ENCODE measurements around the gene LRRC40.
"Not testable (repeated sequence)": the region's sequence is repeated elsewhere in the genome, so short reads cannot be mapped to it uniquely, and the experiment has no call there.

The LRRC40 gene

DNA sequence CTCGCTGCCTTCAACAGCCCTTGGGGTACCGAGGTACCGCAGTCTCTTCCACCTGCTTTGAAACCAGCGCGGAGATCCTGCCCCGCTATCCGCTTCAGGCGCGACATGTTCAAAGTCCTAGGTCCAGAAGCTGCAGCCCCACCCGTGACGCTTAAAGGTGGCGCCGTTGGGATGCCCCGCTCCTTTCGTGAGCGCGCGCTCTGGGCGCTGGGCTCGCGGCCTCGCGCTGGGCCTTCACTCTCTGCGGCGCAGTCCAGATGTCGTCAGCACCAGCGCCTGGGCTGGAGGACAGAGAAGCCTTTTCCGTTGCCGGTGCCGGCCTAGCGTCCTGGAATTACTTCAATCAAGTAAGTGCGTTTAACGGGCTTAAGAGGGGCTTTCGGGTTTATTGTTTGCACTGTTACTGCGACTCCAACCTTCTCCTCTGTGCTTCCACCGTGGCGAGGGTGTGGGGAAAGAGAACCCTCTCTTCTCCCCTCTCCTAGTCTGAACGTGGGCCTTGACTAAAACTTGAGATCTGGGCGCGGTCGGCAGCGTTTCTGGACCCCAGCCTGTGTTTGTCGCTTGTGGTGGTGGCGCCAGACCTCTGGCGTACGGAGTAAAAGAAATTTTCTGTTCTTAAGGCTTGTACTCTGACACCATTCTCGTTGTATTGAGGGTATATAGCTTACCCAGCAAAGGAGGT lies at the start of gene LRRC40:
Gene LRRC40 (minus strand): TSS at position 146 of the 685 bp plus-strand sequence. CDS start 39 bp downstream, at position 107.
- peak; percentile 91 to 98 for DNase-seq

DNA sequence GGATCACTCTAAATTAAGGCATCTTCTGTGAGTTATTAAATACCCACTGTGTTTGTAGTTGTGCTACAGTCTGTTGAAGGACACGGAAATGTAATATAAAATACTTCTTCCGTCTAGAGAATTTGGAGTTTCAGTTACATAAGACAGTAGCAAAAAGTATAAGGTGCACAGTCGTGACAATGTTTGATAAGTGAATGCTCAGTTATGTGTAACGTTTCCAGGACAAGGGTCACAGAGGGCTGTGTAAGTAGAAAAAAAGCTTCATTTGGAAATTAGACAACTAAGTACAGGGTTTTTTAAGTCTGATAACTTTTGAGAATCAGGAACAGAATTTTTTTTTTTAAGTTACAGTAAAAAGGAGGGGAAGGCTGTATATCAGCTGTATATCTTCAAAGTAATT lies 43.4 kb upstream of the LRRC40 start:
- DNase-seq = no peak

DNA sequence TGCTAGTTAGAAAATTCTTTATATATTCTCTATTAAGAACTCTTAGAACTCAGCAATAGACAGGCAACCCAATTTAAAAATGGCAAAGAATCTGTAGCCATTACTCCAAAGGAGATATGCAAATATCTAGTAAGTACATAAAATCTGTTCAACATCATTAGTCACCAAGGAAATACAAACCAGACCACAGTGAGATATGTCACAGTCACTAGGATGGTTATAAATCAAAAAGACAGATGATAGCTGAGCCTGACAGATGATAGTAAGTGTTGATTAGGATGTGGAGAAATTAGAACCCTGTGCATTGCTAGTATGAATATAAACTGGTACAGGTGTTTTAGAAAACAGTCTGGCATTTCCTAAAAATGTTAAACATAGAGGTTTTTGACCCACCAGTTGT lies 42.4 kb upstream of the LRRC40 start:
- DNase-seq = no peak

DNA sequence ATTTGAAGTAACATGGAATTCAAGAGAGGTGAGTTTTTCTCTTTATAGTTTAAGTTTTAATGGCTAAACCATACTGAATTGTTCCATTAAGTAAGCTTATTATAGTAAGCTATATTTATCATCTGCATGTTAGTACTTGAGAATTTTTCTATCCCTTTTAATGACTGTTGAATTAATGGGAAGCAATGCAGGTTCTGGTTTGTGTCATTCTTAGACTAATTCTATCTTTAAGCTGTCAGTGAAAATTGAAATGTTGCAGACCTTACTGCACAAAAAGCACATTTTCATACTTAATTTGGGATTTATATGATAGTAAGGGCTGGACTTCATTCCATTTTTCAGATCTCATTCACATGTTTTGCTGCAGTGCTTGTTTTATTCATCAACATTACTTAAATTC lies 41.7 kb upstream of the LRRC40 start:
- no peak for DNase-seq

DNA sequence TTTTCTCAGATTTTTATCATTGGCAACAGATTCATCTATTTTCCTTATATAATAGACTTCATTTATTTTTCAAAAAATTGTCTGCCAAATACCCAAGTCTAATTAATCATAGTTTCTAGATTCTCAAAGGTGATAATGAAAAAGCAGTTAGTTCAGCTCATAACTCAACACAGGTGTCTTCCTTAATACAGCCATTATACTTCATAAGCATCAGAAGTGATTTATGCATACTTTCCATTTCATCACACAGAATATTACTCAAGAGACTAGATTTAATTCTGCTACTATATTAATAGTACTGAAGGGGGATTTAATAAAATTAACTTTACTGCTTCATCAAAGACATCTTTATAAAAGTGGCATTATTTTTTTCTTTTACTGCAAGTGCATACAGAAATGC lies 34.6 kb upstream of the LRRC40 start:
- no peak for DNase-seq

DNA sequence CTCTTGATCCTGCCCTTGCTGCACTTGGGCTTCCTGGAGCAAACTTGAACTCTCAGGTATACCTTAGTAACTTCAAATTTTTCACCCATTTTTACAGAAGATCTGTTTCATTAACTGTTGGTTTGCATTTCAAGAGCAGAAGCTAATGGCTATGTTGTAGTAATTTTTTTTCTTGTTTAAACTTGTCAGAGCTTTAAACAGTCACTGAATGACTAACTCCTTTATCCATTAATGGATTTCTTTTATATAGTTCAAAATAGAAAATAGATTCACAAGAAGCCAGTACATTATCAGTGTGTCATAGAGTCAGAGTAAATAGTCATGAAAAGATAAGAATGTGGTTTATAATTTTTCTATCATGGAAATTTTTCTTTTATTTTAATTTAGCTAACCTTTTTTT lies 29.4 kb upstream of the LRRC40 start:
- DNase-seq = no peak

DNA sequence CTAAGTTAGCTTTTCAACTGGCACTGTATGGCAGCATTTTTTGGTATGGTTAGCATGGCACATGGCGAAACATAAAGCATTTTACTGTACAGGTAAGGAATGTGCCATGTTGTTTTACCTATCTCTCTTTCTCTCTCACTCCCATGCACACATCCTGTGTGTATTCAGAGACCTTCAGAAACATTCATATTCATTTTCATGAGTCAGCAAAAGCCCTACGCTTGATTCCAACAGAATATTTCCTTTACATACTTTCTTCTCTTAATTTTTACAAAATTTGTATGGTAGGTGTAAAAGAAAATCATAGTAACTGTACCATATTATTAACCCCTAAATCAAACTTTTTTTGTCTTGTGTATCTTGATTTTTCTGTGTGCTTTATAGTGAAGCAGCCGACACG lies 26.1 kb upstream of the LRRC40 start:
- no peak for DNase-seq

DNA sequence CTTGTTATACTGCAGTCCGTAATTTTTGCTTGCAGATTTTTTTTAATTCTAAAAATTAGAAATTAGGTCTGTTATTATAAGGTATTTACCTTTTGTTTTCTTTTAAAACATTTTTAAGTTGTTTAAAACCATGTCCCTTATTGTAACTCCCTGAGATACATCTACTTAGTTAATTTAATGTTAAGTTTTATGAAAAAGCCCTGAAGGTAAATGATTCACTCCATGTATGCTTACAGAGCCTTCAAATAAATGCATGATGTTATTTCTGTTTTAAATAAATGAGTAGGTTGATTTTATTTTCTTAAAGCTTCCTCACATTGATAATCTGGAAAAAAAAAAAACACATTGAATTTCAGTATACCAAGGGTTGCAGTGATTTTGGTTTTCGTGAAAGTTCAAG lies 23.3 kb upstream of the LRRC40 start:
- DNase-seq = no peak

DNA sequence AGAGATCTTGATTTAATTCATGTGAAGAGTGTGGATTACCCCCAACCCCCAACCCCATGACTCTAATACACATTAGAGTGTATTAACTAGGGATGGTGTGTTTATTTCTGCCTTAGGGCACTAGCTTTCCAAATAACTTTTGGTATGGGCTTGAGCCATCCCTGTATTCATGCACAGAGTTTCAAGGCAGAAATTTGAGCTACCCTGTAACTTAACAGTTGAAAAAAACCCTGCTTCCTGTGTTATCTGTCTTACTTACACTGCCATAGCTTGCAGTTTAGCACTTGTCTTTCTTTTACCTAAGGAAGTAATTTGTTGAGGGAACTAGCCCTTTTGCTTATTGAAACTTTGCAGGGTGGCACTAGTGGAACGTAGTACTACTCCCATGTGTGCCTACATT lies 22.1 kb upstream of the LRRC40 start:
- no peak for DNase-seq

DNA sequence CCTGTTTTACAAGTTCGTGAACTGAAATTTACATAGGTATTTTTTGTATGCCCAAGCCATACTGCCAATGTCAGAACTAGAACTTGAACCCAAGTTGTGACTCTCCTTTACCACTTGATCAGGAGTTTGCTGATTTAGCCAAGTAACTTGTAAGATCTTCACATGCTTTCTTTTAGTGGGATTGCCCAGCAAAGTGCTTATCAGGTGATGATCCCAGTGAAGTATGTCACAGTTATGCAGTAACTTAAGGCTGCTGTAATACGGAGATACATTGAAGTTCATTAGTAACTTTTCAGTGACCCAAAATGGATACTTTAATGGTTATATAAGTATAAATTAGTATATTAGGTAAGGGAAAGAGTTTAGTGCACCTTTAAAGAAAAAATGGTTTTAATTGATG lies 19.6 kb upstream of the LRRC40 start:
- no peak for DNase-seq

DNA sequence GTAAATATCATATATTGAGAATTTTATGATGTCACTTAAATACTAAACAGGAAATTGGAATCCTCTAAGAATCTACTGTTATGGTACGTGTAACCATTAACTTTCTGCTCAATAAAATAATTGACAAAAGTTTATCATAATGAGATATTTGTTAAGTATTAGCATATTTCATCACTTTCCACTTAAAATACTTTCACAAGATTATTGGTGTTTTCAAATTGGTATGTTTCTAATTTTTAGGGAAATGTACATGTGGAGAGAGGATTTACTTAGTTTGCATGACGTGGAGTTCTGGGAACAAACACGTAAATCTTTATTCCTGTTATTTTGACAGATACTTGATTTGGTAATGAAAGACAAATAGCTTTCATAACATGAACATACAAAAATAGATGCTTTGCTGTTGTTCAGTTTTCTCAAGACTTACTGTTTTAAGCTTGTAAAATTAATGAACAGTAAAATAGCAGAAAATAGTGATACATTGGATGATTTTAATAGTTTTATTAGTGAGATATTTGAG lies 17.4 kb upstream of the LRRC40 start:
- DNase-seq = no peak

DNA sequence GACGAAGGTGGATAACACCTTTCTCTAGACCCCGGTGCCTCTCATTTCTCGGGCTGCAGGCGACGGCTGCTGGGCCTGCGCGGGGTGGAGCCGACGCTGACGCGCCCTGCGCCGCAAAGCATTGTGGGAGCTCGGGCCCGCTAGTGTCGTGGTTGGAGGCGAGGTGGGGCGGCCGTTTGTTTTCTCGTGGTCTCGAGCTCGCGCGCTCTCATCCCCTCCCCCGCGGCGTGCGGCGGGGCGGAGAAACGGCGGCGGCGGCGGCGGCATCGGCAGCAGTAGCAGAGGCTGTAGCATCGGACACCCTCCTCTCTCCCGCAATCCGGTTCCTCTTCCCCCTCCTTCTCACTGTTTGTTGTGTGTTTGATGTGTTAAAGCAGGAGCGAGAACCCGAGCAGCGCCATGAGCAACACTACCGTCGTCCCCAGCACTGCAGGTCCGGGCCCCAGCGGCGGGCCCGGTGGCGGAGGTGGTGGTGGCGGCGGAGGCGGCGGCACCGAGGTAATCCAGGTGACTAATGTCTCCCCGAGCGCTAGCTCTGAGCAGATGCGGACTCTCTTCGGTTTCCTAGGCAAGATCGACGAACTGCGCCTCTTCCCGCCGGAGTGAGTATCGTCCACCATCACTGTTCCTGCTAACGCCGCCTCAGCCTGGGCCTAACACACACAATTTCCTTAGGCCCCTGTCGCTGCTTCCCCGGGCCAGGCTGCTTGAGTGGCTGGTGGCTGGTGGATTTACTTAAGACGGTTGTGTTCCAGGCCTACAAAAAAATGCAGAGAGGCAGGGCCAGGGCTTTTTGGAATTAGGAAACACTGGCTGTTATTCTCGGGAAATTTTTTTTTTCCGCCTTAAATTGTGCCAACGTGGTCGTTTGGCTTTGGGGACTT lies 16.1 kb upstream of the LRRC40 start, which contains the start of gene SRSF11:
Gene SRSF11 (plus strand): TSS at position 143 of the 884 bp plus-strand sequence. CDS start 257 bp downstream, at position 400.
- peak; percentile 95 to 98 for DNase-seq

DNA sequence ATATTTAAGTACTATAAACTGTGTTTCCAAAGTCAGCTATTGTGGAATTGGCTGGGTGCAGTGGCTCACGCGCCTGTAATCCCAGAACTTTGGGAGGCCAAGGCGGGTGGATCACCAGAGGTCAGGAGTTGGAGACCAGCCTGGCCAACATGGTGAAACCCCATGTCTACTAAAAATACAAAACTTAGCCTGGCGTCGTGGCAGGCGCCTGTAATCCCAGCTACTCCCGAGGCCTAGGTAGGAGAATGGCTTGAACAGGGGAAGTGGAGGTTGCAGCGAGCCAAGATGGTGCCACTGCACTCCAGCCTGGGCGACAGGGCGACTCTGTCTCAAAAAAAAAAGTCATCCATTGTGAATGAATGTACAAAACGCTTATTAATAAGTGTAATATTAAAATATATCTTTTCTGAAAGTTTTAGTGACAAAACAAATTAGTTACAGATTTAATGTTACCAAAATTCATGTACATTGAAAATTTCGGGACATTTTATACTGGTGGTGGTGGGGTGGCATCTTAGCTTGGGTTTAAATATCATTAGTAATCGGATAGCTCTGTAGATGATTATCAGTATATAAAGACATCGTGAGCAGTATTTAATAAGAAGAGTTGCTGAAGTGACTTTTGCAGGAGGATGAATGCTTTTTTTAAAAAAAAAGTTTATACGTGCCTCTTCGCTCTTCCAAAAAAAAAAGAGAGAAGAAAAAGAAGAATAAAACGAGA lies 15.3 kb upstream of the LRRC40 start:
- DNase-seq = no peak

DNA sequence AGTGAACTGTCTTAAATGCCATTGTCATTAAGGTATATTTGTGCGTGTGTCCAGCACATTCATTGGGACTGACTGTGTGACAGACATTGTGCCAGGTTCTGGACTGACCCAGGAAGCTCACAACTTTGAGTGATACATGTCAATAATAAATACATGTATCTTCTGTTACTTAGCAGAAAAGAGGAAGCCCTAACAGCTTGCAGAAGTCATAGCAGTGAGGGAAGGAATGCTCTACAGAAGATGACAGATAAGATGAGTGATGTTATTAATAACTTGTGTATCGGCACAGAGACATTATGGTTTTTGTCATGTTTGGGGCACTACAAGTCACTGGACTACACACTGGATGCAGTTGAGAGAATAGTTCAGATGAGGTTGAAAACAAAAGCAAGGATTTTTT lies 14.6 kb upstream of the LRRC40 start:
- DNase-seq = no peak

DNA sequence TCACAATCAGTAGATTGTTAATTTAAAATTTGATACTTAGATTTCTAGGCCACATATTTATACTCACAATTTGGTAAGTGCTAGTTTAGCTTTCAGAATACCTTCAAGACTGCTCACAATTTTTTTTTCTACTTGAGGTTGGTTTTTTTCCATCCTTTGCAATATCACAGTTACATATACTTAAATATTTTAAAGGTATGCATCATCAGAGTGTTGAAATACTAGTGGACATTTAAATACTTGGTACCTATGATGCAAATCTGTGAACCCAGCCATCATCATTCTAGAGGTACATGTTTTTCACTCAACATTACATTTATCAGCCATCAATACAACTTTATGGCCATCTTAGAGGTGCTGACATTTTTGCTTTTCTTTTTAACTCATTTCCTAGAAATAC lies 6.2 kb upstream of the LRRC40 start:
- DNase-seq = no peak

DNA sequence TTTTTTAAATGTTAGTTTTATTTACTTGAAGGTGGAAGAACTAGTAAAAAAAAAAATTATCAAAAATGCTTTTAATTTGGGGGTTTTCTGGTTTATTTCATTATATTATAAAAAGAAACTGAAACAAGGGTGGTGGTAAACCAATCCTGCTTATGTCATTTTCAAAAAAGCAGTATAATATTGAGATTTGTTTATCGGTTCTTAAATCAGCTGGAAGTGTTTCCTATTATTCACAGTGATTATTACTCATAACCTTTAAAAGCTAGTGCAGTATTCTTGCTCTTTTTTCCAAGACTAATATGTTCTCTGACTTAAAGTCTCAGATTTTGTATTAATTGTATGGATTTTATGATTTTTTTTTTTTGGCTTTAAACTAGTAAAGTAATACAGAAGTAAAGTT lies 5.4 kb upstream of the LRRC40 start:
- DNase-seq = no peak

DNA sequence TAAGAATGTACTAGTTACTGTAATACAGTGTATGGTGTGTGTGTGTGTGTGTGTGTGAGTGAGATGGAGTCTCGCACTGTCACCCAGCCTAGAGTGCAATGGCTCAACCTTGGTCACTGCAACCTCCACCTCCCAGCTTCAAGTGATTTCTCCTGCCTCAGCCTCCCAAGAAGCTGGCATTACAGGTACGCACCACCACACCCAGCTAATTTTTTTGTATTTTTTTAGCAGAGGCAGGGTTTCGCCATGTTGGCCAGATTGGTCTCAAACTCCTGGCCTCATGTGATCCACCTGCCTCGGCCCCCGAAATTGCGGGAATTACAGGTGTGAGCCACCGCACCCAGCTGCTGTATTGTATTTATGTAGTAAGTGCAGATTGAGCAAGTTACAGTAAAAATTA lies 2.9 kb upstream of the LRRC40 start:
- DNase-seq = no peak

DNA sequence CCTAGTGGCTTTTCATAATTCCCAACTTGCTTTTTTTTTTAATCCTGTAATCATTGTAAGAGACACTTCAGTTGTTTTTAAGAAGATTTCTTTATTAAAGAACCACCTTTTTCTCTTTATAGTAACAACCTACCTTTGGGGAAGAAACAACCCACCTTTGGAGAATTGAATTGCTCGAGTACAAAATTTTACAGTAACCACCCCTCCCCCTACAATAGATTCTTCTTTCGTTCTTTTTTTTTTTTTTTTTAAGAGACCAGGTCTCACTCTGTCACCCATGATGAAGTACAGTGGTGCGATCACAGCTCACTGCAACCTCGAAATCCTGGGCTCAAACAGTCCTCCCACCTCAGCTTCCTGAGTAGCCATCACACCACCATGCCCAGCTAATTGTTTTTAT lies 2.1 kb upstream of the LRRC40 start:
- no peak for DNase-seq

DNA sequence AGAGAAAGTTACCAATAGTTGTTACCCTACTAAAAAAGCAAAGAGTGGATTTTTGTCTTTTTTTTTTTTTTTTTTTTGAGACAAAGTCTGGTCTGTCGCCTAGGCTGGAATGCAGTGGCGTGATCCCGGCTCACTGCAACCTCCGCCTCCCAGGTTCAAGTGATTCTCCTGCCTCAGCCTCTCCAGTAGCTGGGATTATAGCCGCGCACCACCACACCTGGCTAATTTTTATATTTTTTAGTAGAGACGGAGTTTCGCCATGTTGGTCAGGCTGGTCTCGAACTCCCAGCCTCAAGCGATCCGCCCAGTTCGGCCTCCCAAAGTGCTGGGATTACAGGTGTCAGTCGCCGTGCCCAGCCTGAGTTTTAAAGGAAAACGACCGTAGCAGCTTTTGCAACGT lies 1.5 kb upstream of the LRRC40 start:
- not testable (repeated sequence) for DNase-seq

DNA sequence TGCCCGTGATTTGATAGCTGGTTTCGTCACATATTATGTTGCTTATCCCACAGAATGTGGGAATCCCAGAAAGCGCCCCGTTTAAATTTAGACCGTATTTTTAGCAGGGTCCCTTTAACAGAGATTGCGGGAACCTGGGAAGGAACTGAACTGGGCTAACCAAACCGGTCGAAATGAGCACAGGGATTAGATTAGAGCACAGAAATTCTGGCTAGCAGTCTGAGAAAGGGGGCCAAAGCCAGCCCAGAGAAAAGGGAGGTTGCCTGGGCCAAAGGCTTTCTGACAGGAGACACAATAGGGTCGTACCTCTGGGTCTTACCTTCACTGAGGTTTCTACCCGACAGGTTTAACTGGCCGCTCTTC lies 327 bp downstream of the LRRC40 start:
- DNase-seq = no peak

DNA sequence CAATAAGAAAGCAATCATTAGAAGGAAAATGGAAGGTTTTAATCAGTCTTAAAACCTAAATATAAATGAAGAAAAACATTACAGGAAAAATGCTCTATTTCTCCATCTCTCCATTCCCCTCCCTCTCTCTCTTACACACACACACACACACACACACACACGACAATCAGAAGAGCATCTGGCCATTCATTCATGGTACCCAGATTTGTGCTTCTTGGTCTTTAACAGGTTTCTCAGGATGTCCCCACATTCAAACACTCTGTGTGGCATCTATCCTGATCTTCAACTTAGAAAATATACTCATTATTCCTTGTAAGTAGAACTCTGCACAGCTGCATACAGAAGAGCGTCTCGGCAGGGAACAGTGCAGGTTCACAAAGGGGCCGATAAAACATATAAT lies 779 bp downstream of the LRRC40 start:
- no peak for DNase-seq

DNA sequence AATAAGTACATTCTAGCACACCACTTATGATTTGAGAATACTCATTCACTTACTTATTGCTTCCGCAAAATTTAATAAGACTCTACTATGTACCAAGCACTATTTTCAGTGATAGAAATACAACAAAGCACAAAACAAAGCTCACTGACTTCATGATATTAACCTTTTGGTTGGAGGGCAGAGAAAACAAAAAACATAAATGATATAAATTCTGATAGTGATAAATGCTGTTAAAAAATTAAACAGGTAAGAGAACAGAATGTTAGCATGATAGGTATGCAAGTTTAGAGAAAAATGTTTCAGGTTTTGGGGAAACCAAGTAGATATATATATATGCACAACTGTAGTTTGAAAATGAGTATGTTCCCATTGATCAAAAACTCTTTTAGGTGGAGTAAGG lies 1.2 kb downstream of the LRRC40 start:
- no peak for DNase-seq

DNA sequence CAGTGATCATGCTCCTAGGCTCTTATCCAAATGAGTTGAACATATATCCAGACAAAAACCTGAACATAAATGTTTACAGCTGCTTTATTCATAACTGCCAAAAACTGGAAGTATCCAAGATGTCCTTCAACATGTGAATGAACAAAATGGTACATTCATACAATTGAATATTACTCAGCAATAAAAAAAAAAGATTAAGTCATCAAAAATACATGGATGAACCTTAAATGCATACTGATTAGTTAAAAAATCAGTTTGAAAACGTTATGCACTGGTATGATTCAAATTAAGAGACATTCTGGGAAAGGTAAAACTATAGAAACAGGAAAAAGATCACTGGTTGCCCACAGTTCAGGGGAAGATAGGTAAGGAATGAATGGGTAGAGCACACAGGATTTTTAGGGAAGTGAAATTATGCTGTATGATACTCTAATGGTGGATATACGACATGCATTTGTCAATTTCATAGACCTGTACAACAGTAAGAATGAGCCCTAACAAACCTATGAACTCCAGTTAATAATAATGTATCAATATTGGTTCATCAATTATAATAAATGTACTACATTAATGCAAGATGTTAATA lies 3.1 kb downstream of the LRRC40 start:
- no peak for DNase-seq
